Mesendoderm (in vitro differentiated cells): ENCODE data around the gene SRGN.

Source experiments
- DNase-seq: peaks from one replicate; pipeline ENCODE4 v3.0.0; 2013
- H2AK5ac ChIP-seq: 2 replicates; pipeline ENCODE4 v1.6.1; 2013; ENCODE audit warnings: low read length, inconsistent platforms
- H2BK120ac ChIP-seq: 2 replicates; pipeline ENCODE4 v1.6.1; 2013; ENCODE audit warnings: low read depth, mild to moderate bottlenecking, low read length, moderate library complexity, mixed read lengths
- H2BK15ac ChIP-seq: replicated peaks from 2 replicates; pipeline ENCODE4 v1.6.1; 2013; ENCODE audit warnings: low read depth, mild to moderate bottlenecking, moderate library complexity
- H2BK5ac ChIP-seq: 2 replicates; pipeline ENCODE4 v1.6.1; 2013; ENCODE audit warnings: low read length, inconsistent platforms
- H3K18ac ChIP-seq: 2 replicates; pipeline ENCODE4 v1.6.1; 2013; ENCODE audit warnings: mild to moderate bottlenecking, low read length, mixed read lengths
- H3K23ac ChIP-seq: one replicate; pipeline ENCODE4 v1.6.1; 2013; ENCODE audit warnings: low read length
- H3K27ac ChIP-seq: 2 replicates; pipeline ENCODE4 v1.5.1; 2013; ENCODE audit warnings: low read depth, mild to moderate bottlenecking, inconsistent platforms, low read length, moderate library complexity
- H3K27me3 ChIP-seq: 2 replicates; pipeline ENCODE4 v1.6.1; 2013; ENCODE audit warnings: low read length, control low read depth, mild to moderate bottlenecking, inconsistent platforms; ENCODE audit not compliant: insufficient read depth, poor library complexity
- H3K36me3 ChIP-seq: 2 replicates; pipeline ENCODE4 v1.6.1; 2013; ENCODE audit warnings: low read length, inconsistent platforms; ENCODE audit not compliant: control insufficient read depth, insufficient read depth
- H3K4ac ChIP-seq: one replicate; pipeline ENCODE4 v1.6.1; 2013; ENCODE audit warnings: low read depth, mild to moderate bottlenecking, low read length, moderate library complexity
- H3K4me1 ChIP-seq: 2 replicates; pipeline ENCODE4 v1.6.1; 2013; ENCODE audit warnings: low read depth, low read length, inconsistent platforms; ENCODE audit not compliant: control insufficient read depth
- H3K4me2 ChIP-seq: 2 replicates; pipeline ENCODE4 v1.6.1; 2013; ENCODE audit warnings: low read length
- H3K4me3 ChIP-seq: 2 replicates; pipeline ENCODE4 v1.5.1; 2013; ENCODE audit warnings: mild to moderate bottlenecking, low read length
- H3K56ac ChIP-seq: one replicate; pipeline ENCODE4 v1.6.1; 2013; ENCODE audit warnings: low read length
- H3K79me1 ChIP-seq: 2 replicates; pipeline ENCODE4 v1.6.1; 2013; ENCODE audit warnings: low read length, inconsistent platforms
- H3K79me2 ChIP-seq: 2 replicates; pipeline ENCODE4 v1.6.1; 2013; ENCODE audit warnings: mild to moderate bottlenecking, low read length; ENCODE audit not compliant: control insufficient read depth, insufficient read depth
- H3K9ac ChIP-seq: 2 replicates; pipeline ENCODE4 v1.6.1; 2013; ENCODE audit warnings: low read length, inconsistent platforms
- H4K5ac ChIP-seq: one replicate; pipeline ENCODE4 v1.6.1; 2013; ENCODE audit warnings: low read length
- H4K8ac ChIP-seq: one replicate; pipeline ENCODE4 v1.6.1; 2013; ENCODE audit warnings: low read depth, mild to moderate bottlenecking, control low read depth, low read length, moderate library complexity
- WGBS: extraction: QIAGEN DNeasy Blood & Tissue Kit; methylation state at CpG from one replicate; pipeline ENCODE4 v1.1.7; 2013; ENCODE audit warnings: low lambda C conversion rate, missing lambda C conversion rate; ENCODE audit not compliant: insufficient coverage; ENCODE audit errors: extremely low coverage; 5-methylcytosine and 5-hydroxymethylcytosine counted together

SRGN gene

GRCh38 chr10:69088801-69089501 is 1.0 kb downstream of the SRGN start:
- Histone ChIP-seq H3K23ac (no peak overlapping the region), H3K4me3 (no peak overlapping the region), H3K4ac (no peak overlapping the region), H4K8ac (no peak overlapping the region), H3K36me3 (no peaks in the 10 kb centered on the region), H4K5ac (no peak overlapping the region), H3K18ac (no peak overlapping the region), H2BK5ac (no peak overlapping the region), H3K4me1 (peaks cover 3% of the 10 kb centered on the region), H3K27ac (no peak overlapping the region), H3K27me3 (no peaks in the 10 kb centered on the region), H2BK120ac (no peak overlapping the region), H3K79me2 (no peaks in the 10 kb centered on the region), H3K9ac (no peak overlapping the region), H3K56ac (no peak overlapping the region), H2BK15ac (no peak overlapping the region), H3K4me2 (no peak overlapping the region), H3K79me1 (no peaks in the 10 kb centered on the region), H2AK5ac (no peak overlapping the region)
- WGBS = 100% methylated on average over 1 of the region's 10 CpGs
- DNase-seq = no peak

- no peaks in the 10 kb centered on the region for H3K36me3 ChIP-seq
- no peaks in the 10 kb centered on the region for H3K79me2 ChIP-seq
- H3K27me3 ChIP-seq = no peaks in the 10 kb centered on the region
- WGBS = no CpG with 5 or more reads among the region's 16 CpGs
- no peak overlapping the region for H3K4me3 ChIP-seq
- no peak overlapping the region for H4K8ac ChIP-seq
- H3K18ac ChIP-seq = no peak overlapping the region
- no peak overlapping the region for H3K4ac ChIP-seq
- no peak for DNase-seq
- no peak overlapping the region for H4K5ac ChIP-seq
- H2BK5ac ChIP-seq = no peak overlapping the region
- no peak overlapping the region for H3K23ac ChIP-seq
- no peak overlapping the region for H3K4me2 ChIP-seq
- H3K56ac ChIP-seq = no peak overlapping the region
- H2AK5ac ChIP-seq = no peak overlapping the region
- H3K4me1 ChIP-seq = peaks cover 3% of the 10 kb centered on the region
- no peak overlapping the region for H3K9ac ChIP-seq
- H3K79me1 ChIP-seq = no peaks in the 10 kb centered on the region
- no peak overlapping the region for H2BK120ac ChIP-seq
- H2BK15ac ChIP-seq = no peak overlapping the region
- no peak overlapping the region for H3K27ac ChIP-seq
Measured at GRCh38 chr10:69089638-69090599, 2.0 kb downstream of the SRGN start.

GRCh38 chr10:69090685-69091084 is 2.8 kb downstream of the SRGN start:
- H4K5ac ChIP-seq = no peak overlapping the region
- no peaks in the 10 kb centered on the region for H3K36me3 ChIP-seq
- no peak overlapping the region for H3K18ac ChIP-seq
- H4K8ac ChIP-seq = no peak overlapping the region
- H3K56ac ChIP-seq = no peak overlapping the region
- H2BK15ac ChIP-seq = no peak overlapping the region
- WGBS = no CpG with 5 or more reads among the region's 1 CpG
- DNase-seq = no peak
- H3K9ac ChIP-seq = no peak overlapping the region
- H3K23ac ChIP-seq = no peak overlapping the region
- H2BK5ac ChIP-seq = no peak overlapping the region
- no peak overlapping the region for H3K4me2 ChIP-seq
- no peak overlapping the region for H2BK120ac ChIP-seq
- no peaks in the 10 kb centered on the region for H3K27me3 ChIP-seq
- no peak overlapping the region for H2AK5ac ChIP-seq
- H3K4me3 ChIP-seq = no peak overlapping the region
- peaks cover 3% of the 10 kb centered on the region for H3K4me1 ChIP-seq
- H3K79me2 ChIP-seq = no peaks in the 10 kb centered on the region
- no peak overlapping the region for H3K27ac ChIP-seq
- no peaks in the 10 kb centered on the region for H3K79me1 ChIP-seq
- H3K4ac ChIP-seq = no peak overlapping the region

GRCh38 chr10:69091143-69091651 is 3.3 kb downstream of the SRGN start:
- H2BK120ac ChIP-seq = no peak overlapping the region
- no peak overlapping the region for H3K9ac ChIP-seq
- no peak overlapping the region for H2AK5ac ChIP-seq
- H2BK5ac ChIP-seq = no peak overlapping the region
- H3K4me3 ChIP-seq = no peak overlapping the region
- no peak overlapping the region for H4K8ac ChIP-seq
- H3K4me1 ChIP-seq = peaks cover under 1% of the 10 kb centered on the region
- H3K27ac ChIP-seq = no peak overlapping the region
- no peaks in the 10 kb centered on the region for H3K79me1 ChIP-seq
- DNase-seq = no peak
- H3K4ac ChIP-seq = no peak overlapping the region
- H3K36me3 ChIP-seq = no peaks in the 10 kb centered on the region
- no peak overlapping the region for H2BK15ac ChIP-seq
- no peaks in the 10 kb centered on the region for H3K27me3 ChIP-seq
- no peak overlapping the region for H3K23ac ChIP-seq
- H3K56ac ChIP-seq = no peak overlapping the region
- H4K5ac ChIP-seq = no peak overlapping the region
- H3K18ac ChIP-seq = no peak overlapping the region
- H3K4me2 ChIP-seq = no peak overlapping the region
- no CpG with 5 or more reads among the region's 8 CpGs for WGBS
- H3K79me2 ChIP-seq = no peaks in the 10 kb centered on the region

- no peak overlapping the region for H2BK15ac ChIP-seq
- H3K23ac ChIP-seq = no peak overlapping the region
- H3K18ac ChIP-seq = no peak overlapping the region
- H3K4ac ChIP-seq = no peak overlapping the region
- no peak overlapping the region for H4K5ac ChIP-seq
- peak; percentile 82 for DNase-seq
- no peak overlapping the region for H2AK5ac ChIP-seq
- H3K79me2 ChIP-seq = no peaks in the 10 kb centered on the region
- H3K36me3 ChIP-seq = no peaks in the 10 kb centered on the region
- no peak overlapping the region for H3K4me2 ChIP-seq
- WGBS = no CpG with 5 or more reads among the region's 17 CpGs
- no peaks in the 10 kb centered on the region for H3K79me1 ChIP-seq
- H3K27ac ChIP-seq = no peak overlapping the region
- H3K9ac ChIP-seq = no peak overlapping the region
- no peak overlapping the region for H2BK5ac ChIP-seq
- no peak overlapping the region for H3K56ac ChIP-seq
- H4K8ac ChIP-seq = no peak overlapping the region
- no peak overlapping the region for H2BK120ac ChIP-seq
- H3K4me3 ChIP-seq = no peak overlapping the region
- no peaks in the 10 kb centered on the region for H3K4me1 ChIP-seq
- H3K27me3 ChIP-seq = no peaks in the 10 kb centered on the region
Measured at GRCh38 chr10:69092959-69093850, 5.3 kb downstream of the SRGN start.
